Measurements from ENCODE around the gene MED19. TPM values are rescaled to one million over a fixed set of nuclear protein-coding genes. Genes with fewer than 3 reads are reported as not detected.
A peak's percentile ranks its signal among the peaks of the same experiment; 100 is the strongest.

Gene MED19
- total and polyA plus RNA-seq, 11 donors, result 6.0 to 19.8 (median 6.9) TPM

- 0 to 2% (median 0%) methylated on average over 33 to 45 of the region's 45 CpGs for WGBS, 4 donors
- intact Hi-C loops (cut with DNase I), result loop anchor here in 2 of 10 donors (1.0 kb wide), 2 partner anchors 10 to 127 kb away; partner anchors contain the start of gene TIMM10 (in 1 of the 2)
- Histone ChIP-seq H3K9me3 (no peaks in the 10 kb centered on the region), H3K36me3 (peaks cover 0 to 35% (median 31%) of the 10 kb centered on the region in 9 donors), H3K27ac (peak within 1 kb of the TSS; percentile 52 to 96 (median 87)), H3K27me3 (no peaks in the 10 kb centered on the region), H3K4me1 (peaks cover 0 to 28% (median 15%) of the 10 kb centered on the region in 12 donors), H3K4me3 (peak within 1 kb of the TSS; percentile 28 to 92 (median 70))
- peak in 1 of 12 donors; percentile 11 for TF ChIP-seq CTCF (IDR thresholded peaks at IDR 0.05)
- TF ChIP-seq POLR2A (IDR thresholded peaks at IDR 0.05), result peak in 1 of 2 donors; percentile 80
- DNase-seq (peak; percentile 99 to 100 (median 100)), ATAC-seq (peak; percentile 99)
Measured at GRCh38 chr11:57657194-57658022, 54.6 kb downstream of the MED19 start, which contains the start of gene CLP1. TSS of gene CLP1 (plus strand) at chr11:57657762. CDS start at chr11:57659477, 1,715 bp downstream.

GRCh38 chr11:57656885-57657193 lies 55.2 kb downstream of the MED19 start:
- DNase-seq (no peak), ATAC-seq (no peak)
- intact Hi-C loops (cut with DNase I), result loop anchor here in 2 of 10 donors (1.0 kb wide), 2 partner anchors 10 to 127 kb away; partner anchors contain the start of gene TIMM10 (in 1 of the 2)
- Histone ChIP-seq H3K27ac (peak overlapping the region; percentile 52 to 96 (median 87)), H3K27me3 (peaks cover 0 to 3% (median 0%) of the 10 kb centered on the region in 9 donors), H3K9me3 (no peaks in the 10 kb centered on the region), H3K36me3 (peaks cover 0 to 29% (median 26%) of the 10 kb centered on the region in 9 donors), H3K4me1 (peaks cover 0 to 30% (median 15%) of the 10 kb centered on the region in 12 donors), H3K4me3 (peak overlapping the region in 11 of 12 donors; percentile 27 to 92 (median 71))
- 27 to 39% (median 35%) methylated on average over 5 of the region's 5 CpGs for WGBS, 4 donors
- TF ChIP-seq CTCF (IDR thresholded peaks at IDR 0.05) (no peak), POLR2A (IDR thresholded peaks at IDR 0.05) (no peak)

Other genes with a start within 250 kb of the MED19 start
- gene SLC43A1, start 196.5 kb downstream of the MED19 start, total RNA-seq, result 10 to 100 TPM in 1 of 9 donors, 1 to 10 TPM in 8; 2.7 to 12.3 (median 5.4) TPM
- 1 to 10 TPM; 6.6 TPM for gene SLC43A1, start 196.5 kb downstream of the MED19 start, polyA plus RNA-seq
- gene TIMM10, start 181.5 kb downstream of the MED19 start, total RNA-seq, result 10 to 100 TPM; 36.6 to 81.5 (median 46.4) TPM
- 100 to 1,000 TPM in 1 of 2 donors, 10 to 100 TPM in 1; 42.0 to 135 TPM for gene TIMM10, start 181.5 kb downstream of the MED19 start, polyA plus RNA-seq
- gene SMTNL1, start 174.6 kb downstream of the MED19 start, total RNA-seq, result not detected
- not detected for gene SMTNL1, start 174.6 kb downstream of the MED19 start, polyA plus RNA-seq
- 100 to 1,000 TPM in 1 of 9 donors, 10 to 100 TPM in 8; 11.2 to 175 (median 14.5) TPM for gene UBE2L6, start 144.5 kb downstream of the MED19 start, total RNA-seq
- gene UBE2L6, start 144.5 kb downstream of the MED19 start, polyA plus RNA-seq, result 10 to 100 TPM; 10.2 to 16.4 TPM
- gene SERPING1, start 114.5 kb downstream of the MED19 start, total RNA-seq, result 100 to 1,000 TPM in 4 of 9 donors, 10 to 100 TPM in 5; 55.5 to 344 (median 87.0) TPM
- 100 to 1,000 TPM in 1 of 2 donors, 10 to 100 TPM in 1; 80.6 to 121 TPM for gene SERPING1, start 114.5 kb downstream of the MED19 start, polyA plus RNA-seq
- gene YPEL4, start 62.3 kb downstream of the MED19 start, total RNA-seq, result 1 to 10 TPM in 2 of 9 donors, under 1 TPM in 7; 0.16 to 2.2 (median 0.67) TPM
- 1 to 10 TPM in 1 of 2 donors, under 1 TPM in 1; 0.28 to 1.2 TPM for gene YPEL4, start 62.3 kb downstream of the MED19 start, polyA plus RNA-seq
- 10 to 100 TPM in 2 of 9 donors, 1 to 10 TPM in 7; 5.5 to 11.6 (median 8.2) TPM for gene CLP1, start 54.5 kb downstream of the MED19 start, total RNA-seq
- 10 to 100 TPM in 1 of 2 donors, 1 to 10 TPM in 1; 3.0 to 11.9 TPM for gene CLP1, start 54.5 kb downstream of the MED19 start, polyA plus RNA-seq
- gene ZDHHC5, start 44.1 kb downstream of the MED19 start, total RNA-seq, result 10 to 100 TPM; 32.5 to 63.6 (median 45.7) TPM
- gene ZDHHC5, start 44.1 kb downstream of the MED19 start, polyA plus RNA-seq, result 10 to 100 TPM; 21.9 to 50.3 TPM
- gene TMX2, start 378 bp upstream of the MED19 start, total RNA-seq, result 10 to 100 TPM; 46.7 to 78.2 (median 65.8) TPM
- gene TMX2, start 378 bp upstream of the MED19 start, polyA plus RNA-seq, result 100 to 1,000 TPM in 1 of 2 donors, 10 to 100 TPM in 1; 53.6 to 165 TPM
- 100 to 1,000 TPM in 1 of 9 donors, 10 to 100 TPM in 8; 56.8 to 134 (median 85.7) TPM for gene SELENOH, start 29.3 kb upstream of the MED19 start, total RNA-seq
- gene SELENOH, start 29.3 kb upstream of the MED19 start, polyA plus RNA-seq, result 100 to 1,000 TPM in 1 of 2 donors, 10 to 100 TPM in 1; 68.8 to 116 TPM
- not detected for gene BTBD18, start 39.6 kb upstream of the MED19 start, total RNA-seq
- gene BTBD18, start 39.6 kb upstream of the MED19 start, polyA plus RNA-seq, result under 1 TPM in 1 of 2 donors, not detected in 1; 0.11 TPM
- gene CTNND1, start 49.6 kb upstream of the MED19 start, total RNA-seq, result 100 to 1,000 TPM in 1 of 9 donors, 10 to 100 TPM in 8; 51.4 to 105 (median 60.8) TPM
- 10 to 100 TPM; 19.7 to 40.3 TPM for gene CTNND1, start 49.6 kb upstream of the MED19 start, polyA plus RNA-seq

All from heart left ventricle (tissue), 16 donors.